Daoy (cell line): ENCODE measurements around the gene GLI3. TPM values are rescaled to one million over a fixed set of nuclear protein-coding genes. Genes with fewer than 3 reads are reported as not detected.

Experiments
- DNase-seq: peaks from one replicate; pipeline ENCODE4 v3.0.0-alpha.2; 2015; ENCODE audit warnings: low read depth
- total RNA-seq: library from RNA; depleted of rRNA; stranded (reverse); fragments of >200 nt; shearing (Covaris generic); gene quantifications from 2 replicates; pipeline ENCODE4 v1.2.3, GENCODE V29; 2014

GLI3 gene
- total RNA-seq, 1 experiment from 2014 or later: 7.2 TPM

- DNase-seq: no peak
Measured at GRCh38 chr7:42105554-42106358, 131.3 kb downstream of the GLI3 start.

- no peak for DNase-seq
Measured at GRCh38 chr7:42104694-42105093, 132.3 kb downstream of the GLI3 start.

- DNase-seq: no peak
Measured at GRCh38 chr7:42104231-42104630, 132.8 kb downstream of the GLI3 start.

GRCh38 chr7:42103456-42103855 is 133.6 kb downstream of the GLI3 start:
- no peak for DNase-seq

GRCh38 chr7:42103020-42103419 is 134.0 kb downstream of the GLI3 start:
- no peak for DNase-seq

- no peak for DNase-seq
Measured at GRCh38 chr7:42102301-42102700, 134.7 kb downstream of the GLI3 start.

- no peak for DNase-seq
Measured at GRCh38 chr7:42100156-42100508, 136.9 kb downstream of the GLI3 start.

GRCh38 chr7:42099470-42100155 is 137.4 kb downstream of the GLI3 start:
- no peak for DNase-seq

- no peak for DNase-seq
Measured at GRCh38 chr7:42099066-42099465, 137.9 kb downstream of the GLI3 start.

GRCh38 chr7:42097752-42098151 is 139.3 kb downstream of the GLI3 start:
- peak; percentile 91 for DNase-seq

GRCh38 chr7:42096681-42097561 is 140.1 kb downstream of the GLI3 start:
- peak; percentile 73 for DNase-seq

GRCh38 chr7:42096268-42096667 is 140.7 kb downstream of the GLI3 start:
- DNase-seq: no peak

GRCh38 chr7:42095791-42096190 is 141.2 kb downstream of the GLI3 start:
- no peak for DNase-seq

GRCh38 chr7:42093349-42093905 is 143.6 kb downstream of the GLI3 start:
- no peak for DNase-seq

GRCh38 chr7:42091461-42092291 is 145.3 kb downstream of the GLI3 start:
- DNase-seq: peak; percentile 82

GRCh38 chr7:42090806-42091205 is 146.2 kb downstream of the GLI3 start:
- no peak for DNase-seq

GRCh38 chr7:42090056-42090455 is 147.0 kb downstream of the GLI3 start:
- DNase-seq: no peak

- no peak for DNase-seq
Measured at GRCh38 chr7:42087616-42088015, 149.4 kb downstream of the GLI3 start.

- DNase-seq: no peak
Measured at GRCh38 chr7:42085531-42085930, 151.5 kb downstream of the GLI3 start.

- DNase-seq: no peak
Measured at GRCh38 chr7:42084263-42084662, 152.7 kb downstream of the GLI3 start.

GRCh38 chr7:42083284-42083683 is 153.7 kb downstream of the GLI3 start:
- DNase-seq: no peak
